GM10266 (cell line): ENCODE measurements around the gene HMX1.

ENCODE experiments used
- DNase-seq: peaks from one replicate; pipeline ENCODE4 v3.0.0; 2012; ENCODE audit errors: extremely low spot score
- TF ChIP-seq, protein P1 (sequence below): IDR thresholded peaks from 2 replicates; pipeline ENCODE4 v1.5.1; 2012; ENCODE audit warnings: mild to moderate bottlenecking, low read depth; ENCODE audit not compliant: control insufficient read depth, insufficient read depth; ENCODE audit errors: missing control alignments

The HMX1 gene

DNA sequence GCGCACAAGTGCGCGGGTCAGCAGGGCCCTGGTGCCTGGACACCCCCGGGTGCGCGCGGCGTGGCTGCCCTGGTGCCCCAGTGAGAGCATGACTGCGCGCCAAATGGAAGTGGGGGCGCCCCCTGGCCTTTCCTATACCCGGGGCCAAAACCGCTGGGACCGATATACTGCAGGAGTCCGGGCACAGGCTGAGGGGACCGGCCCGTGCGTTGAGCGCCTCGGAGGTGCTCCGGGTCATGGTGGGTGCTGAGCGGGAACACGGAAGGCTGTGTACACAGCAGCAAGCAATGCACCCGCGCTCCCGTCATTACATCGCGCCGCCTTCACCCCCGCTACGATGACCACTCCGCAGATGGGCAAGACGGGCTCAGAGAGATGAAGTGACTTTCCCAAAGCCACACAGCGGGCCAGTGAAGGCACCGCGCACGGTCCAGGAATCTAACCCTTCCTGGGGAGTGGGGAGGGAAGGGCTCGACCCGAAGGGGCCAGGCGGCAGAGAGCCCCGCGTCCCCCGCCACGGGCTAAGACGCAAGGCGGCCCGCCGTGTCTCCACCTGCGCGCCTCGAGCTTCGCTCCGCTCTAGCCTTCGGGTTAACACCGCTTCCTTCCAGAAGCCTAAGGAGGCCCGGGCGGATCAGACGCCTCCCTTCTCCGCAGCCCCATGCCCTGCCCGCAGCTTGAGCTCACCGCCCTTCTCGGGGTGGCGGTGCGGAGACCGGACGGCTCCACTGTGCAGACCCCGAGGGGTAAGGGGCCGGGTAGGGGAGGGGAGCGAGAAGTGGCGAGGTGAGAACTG is 11.3 kb downstream of the HMX1 start:
- DNase-seq = no peak
- TF ChIP-seq, protein P1, sequence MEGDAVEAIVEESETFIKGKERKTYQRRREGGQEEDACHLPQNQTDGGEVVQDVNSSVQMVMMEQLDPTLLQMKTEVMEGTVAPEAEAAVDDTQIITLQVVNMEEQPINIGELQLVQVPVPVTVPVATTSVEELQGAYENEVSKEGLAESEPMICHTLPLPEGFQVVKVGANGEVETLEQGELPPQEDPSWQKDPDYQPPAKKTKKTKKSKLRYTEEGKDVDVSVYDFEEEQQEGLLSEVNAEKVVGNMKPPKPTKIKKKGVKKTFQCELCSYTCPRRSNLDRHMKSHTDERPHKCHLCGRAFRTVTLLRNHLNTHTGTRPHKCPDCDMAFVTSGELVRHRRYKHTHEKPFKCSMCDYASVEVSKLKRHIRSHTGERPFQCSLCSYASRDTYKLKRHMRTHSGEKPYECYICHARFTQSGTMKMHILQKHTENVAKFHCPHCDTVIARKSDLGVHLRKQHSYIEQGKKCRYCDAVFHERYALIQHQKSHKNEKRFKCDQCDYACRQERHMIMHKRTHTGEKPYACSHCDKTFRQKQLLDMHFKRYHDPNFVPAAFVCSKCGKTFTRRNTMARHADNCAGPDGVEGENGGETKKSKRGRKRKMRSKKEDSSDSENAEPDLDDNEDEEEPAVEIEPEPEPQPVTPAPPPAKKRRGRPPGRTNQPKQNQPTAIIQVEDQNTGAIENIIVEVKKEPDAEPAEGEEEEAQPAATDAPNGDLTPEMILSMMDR = no peak

DNA sequence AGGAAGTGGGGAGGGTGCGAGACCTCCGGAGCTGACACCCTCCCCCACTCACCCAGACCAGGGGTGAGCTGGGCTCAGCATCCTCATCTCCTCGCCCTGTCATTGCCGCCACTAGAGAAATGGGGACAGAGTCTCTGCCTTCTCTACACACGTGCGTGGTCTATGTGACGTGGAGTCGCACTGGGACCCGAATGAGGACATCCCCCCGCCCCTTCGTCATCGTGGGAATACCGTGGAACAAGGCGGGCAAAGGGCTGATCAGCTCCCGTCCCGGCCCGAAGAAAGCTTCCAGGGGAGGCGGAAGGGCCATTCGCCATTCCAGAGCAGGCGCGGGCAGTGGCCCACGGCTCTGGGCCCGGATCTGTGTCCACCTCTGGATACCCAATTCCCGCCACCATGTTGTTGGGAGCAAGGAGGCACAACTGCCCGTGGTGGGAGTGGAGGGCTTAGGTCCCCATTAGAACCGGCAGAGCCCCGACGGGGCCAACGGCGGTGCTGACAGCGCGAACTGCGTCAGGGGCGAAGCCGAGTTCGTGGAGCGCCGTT is 12.0 kb downstream of the HMX1 start:
- no peak for DNase-seq
- TF ChIP-seq, protein P1 = no peak

DNA sequence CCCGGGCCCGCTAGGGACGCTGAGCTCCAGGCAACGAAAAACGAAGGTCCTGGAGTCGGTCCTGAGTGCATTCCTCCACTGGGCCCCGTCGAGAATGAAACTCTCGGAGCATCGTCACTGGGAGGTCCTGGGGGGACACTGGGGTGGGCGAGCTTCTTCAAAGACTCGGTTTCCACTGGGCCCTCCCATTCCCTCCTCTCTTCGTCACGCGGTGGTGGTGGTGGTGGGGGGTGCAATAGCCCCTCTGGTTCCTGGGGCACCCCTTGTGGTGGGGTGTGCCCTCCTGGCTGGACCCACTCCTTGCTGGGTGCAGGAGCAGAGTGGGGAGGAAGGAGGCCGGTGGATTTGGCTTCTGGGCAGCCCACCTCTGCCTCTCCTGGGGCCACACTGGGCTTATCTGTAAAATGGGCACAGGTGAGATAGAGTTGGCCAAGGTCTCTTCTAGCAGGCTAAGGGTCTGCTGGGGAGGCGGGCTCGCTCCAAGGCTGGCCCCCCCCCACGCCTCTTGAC is 12.9 kb downstream of the HMX1 start:
- no peak for DNase-seq
- TF ChIP-seq, protein P1 = no peak

DNA sequence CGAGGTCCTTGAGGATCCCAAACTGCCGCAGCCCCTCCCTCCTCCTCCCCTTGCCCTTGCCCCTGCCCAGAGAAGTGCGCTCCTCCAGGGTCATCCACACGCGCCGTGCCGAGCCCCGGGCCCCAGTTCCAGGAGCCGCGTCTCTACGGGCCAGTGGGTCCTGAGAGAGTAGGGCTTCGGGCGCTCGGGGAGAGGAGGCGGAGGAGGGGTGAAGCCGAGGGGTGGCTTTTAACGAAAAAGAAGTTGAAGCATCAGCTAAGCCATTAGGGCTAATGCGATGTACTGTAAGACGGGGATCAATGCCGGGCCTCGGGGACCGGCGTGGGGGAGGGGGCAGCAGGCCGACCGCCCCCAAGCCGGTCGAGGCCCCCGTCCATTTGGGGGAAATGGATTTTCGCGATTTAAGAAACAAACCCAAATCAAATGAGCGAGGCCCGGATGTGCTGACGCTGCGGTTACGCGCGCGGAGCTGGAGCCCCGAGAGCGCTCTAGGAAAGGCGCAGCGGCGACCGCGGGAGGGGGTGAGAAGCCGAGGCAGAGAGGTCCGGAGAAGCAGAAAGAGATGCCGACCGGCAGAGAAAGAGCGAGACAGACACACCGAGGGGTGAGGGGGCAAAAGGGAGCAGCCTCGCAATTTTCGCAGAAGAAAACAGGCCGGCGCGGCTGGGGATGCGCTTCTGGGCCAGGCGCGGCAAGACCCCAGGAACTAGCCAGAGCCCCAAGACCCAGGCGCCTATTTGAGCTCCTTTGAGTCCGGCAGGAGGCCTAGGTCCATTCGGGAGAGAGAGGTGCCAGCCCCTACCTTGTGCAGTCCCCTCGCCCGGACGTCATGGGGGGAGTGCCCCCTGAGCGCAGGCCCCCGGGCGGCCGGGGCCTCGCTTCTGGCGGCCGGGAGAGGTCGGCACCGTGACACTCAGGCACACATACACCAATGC is 13.6 kb downstream of the HMX1 start:
- DNase-seq = no peak
- TF ChIP-seq, protein P1 = no peak

DNA sequence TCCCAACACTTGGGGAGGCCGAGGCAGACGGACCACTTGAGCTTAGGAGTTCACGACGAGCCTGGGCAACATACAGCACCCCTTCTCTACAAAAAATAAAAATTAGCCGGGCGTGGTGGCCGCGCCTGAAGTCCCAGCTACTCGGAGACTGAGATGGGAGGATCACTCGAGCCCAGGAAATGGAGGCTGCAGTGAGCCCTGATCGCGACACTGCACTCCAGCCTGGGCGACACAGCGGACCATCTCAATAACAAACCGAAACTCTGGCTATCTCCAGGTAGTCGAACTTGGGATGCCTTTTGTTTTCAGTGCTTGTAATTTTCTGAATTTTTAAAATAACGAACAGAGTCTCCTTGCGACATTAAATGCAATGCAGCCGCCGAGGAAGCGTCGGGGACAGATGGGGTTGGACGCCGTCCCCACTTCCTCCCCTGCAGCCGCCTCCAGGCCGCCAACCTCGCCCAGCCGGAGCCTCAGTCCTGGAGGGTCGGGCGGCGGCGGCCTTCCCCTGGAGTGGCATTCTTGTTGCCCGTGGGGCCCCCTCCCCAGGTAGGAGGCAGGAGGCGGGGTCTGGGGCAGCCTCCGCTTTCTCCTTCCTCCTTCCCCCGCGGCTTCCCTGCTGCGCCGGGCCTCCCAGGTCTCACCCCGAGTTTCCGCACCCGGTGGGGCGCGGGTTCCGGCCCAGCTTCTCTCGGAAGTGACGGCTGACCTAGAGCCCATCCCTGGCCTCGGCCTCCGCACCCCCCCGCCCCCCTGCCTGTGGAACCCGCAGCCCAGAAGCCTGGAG is 14.6 kb downstream of the HMX1 start:
- DNase-seq = no peak
- TF ChIP-seq, protein P1 = no peak

DNA sequence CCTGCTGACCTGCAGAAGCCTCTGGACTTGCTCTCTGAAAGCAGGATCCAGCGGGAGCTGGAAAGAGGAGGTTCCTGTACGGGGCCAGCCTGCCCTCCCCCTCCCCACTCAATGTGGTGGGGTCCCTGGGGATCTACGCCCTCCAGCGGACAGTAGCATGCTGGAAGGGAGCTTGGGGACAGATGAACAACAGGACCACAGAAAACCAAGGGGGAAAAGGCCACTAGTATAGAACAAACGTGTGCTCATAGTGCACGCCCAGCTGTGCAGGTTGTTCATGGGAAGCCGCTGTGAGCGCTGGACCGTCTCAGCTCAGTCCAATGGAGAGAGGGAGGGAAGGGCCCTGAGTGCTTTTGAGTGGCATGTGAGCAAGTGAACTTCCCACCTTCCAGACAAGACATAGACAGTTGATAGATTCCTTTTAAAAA is 15.8 kb downstream of the HMX1 start:
- no peak for DNase-seq
- TF ChIP-seq, protein P1 = no peak
